HG03060 (cell line): ENCODE data around the gene PDE6G.

Experiments
- ATAC-seq: cut with Tn5 transposase; IDR thresholded peaks from one replicate; pipeline ENCODE4 v1.9.1; 2021; ENCODE audit warnings: low read depth, moderate number of reproducible peaks; ENCODE audit not compliant: unreplicated experiment

Gene PDE6G

DNA sequence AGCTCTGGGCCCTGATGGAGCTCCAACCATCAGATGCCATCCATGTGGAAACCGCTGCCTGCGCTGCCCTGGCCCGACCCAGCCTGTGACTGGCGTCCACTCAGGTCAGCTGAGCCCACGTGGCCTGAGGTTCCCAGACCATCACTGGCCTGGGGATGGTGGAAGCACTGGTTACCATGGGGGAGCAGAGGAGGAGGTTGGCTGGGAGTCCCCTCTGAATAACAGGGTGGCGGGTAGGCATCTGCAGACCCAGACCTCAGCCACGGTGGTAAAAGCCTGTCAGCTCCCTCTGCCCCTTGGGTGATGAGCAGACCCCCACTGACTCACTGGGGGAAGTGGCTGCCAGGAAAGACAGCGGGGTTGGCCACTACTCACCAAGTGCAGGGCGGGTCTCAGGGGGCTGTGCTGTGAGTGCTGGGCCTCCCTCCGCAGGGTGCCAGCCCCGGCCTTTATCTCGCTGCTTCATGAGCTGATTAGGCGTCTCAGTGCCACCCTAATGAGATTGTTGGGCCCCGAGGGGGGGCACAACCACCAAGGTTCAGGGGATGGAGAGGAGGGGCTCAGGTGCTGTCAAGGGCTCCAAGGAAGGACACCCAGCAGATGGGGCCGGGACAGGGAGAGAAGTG lies at the start of gene PDE6G:
Gene PDE6G, minus strand, starts transcription at position 425 of the 626 bp plus-strand sequence. CDS start 3,237 bp downstream, outside the sequence.
- no peak for ATAC-seq

DNA sequence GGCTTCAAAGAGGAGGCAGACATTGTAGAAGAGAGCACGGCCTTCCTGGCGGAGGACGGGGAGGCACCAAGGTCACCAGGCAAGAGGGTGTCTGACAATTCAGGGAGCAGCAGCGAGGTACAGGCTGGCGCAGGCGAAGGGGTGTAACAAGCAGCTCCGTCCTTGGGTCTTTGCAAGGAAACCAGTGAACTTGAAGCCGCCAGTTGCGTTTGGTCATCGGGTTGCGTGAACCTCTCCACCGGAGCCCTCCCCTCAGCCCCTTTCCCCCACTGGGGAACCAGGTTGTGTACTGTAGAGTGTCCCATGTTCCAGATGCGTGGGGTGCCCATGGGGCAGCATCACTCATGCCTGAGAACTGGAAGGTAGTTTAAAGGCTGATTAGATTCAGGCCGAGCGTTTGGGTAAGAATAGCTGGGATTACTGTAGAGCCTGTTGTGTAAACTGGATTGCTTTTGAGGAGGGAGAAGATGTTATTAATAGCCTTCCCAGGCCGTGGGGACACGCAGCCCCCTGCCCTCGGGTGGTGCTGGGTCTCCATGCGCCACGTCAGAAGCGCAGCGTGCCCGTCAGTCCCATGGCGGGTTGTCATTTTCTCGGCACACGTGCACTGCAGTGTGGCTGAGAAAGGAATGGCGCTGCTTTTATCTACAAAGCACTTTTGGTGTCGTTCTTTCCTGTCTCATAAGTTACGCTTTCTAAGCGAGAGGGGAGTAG lies 49.3 kb upstream of the PDE6G start:
- ATAC-seq = no peak

GRCh38 chr17:81703747-81704654 lies 47.7 kb upstream of the PDE6G start:
- ATAC-seq = no peak

- no peak for ATAC-seq
Observed at GRCh38 chr17:81702934-81703746, 46.8 kb upstream of the PDE6G start, which contains the start of gene MRPL12. MRPL12 (plus strand) TSS chr17:81703367; CDS start chr17:81703502, 135 bp downstream.

DNA sequence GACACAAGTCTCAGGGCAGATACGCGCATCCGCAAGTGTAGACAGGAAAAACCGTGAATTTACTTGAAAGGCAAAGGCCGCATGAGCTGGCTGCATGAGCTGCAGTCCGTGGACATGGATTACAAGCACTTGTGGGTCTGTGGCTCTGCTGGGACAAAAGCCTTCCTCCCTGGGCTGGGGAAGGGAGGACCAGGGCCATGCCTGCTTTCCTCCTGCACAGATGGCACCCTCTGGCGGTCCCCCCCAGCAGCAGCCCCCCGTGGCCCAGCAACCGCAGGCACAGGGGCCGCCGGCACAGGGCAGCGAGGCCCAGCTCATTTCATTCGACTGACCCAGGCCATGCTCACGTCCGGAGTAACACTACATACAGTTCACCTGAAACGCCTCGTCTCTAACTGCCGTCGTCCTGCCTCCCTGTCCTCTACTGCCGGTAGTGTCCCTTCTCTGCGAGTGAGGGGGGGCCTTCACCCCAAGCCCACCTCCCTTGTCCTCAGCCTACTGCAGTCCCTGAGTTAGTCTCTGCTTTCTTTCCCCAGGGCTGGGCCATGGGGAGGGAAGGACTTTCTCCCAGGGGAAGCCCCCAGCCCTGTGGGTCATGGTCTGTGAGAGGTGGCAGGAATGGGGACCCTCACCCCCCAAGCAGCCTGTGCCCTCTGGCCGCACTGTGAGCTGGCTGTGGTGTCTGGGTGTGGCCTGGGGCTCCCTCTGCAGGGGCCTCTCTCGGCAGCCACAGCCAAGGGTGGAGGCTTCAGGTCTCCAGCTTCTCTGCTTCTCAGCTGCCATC lies 45.1 kb upstream of the PDE6G start:
- no peak for ATAC-seq

DNA sequence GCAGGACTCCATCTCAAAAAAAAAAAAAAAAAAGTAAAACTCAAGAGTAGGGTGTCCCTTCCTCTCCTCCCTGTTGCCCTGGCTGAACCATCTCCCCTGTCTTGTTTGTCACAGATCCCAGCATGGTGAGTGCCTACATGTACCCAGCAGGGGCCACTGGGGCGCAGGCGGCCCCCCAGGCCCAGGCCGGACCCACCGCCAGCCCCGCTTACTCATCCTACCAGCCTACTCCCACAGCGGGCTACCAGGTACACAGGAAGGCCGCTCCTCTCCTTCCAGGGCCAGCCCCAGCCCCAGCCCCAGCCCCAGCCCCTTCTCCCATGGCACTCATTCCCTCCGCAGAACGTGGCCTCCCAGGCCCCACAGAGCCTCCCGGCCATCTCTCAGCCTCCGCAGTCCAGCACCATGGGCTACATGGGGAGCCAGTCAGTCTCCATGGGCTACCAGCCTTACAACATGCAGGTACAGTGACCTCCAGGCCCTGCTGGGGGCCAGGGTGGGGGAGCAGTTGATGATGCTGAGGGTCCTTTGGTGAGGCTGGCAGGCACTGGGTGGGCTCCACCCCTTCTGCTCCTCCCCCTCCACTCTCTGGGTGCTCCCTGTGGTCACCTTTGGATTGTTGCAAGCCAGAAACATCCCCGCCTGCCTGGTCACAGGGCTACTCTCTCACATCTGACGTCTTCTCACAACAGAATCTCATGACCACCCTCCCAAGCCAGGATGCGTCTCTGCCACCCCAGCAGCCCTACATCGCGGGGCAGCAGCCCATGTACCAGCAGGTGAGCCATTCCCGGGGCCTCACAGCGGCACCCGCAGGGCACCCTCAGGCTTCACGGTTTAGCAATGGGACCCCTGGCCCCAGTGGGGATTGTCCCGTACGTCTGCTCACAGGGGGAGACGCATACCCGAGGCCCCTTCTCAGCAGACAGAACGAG lies 44.3 kb upstream of the PDE6G start:
- ATAC-seq = no peak

- no peak for ATAC-seq
Observed at GRCh38 chr17:81697261-81698044, 41.1 kb upstream of the PDE6G start.

DNA sequence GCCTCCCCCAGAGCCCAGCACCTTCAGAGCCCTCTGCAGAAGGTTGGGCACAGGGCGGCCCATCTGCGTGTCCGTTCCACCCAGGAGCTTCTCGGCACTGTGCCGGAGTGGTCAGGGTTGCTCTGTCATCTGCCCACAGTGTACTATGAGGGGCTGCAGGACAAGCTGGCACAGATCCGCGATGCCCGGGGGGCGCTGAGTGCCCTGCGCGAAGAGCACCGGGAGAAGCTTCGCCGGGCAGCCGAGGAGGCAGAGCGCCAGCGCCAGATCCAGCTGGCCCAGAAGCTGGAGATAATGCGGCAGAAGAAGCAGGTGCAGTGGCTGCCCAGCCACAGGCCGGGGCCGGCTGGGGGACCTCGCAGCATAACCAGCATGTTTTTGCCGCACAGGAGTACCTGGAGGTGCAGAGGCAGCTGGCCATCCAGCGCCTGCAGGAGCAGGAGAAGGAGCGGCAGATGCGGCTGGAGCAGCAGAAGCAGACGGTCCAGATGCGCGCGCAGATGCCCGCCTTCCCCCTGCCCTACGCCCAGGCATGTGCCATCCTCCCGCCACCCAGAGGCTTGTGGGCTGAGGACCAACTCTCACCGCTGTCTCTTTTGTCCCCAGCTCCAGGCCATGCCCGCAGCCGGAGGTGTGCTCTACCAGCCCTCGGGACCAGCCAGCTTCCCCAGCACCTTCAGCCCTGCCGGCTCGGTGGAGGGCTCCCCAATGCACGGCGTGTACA lies 40.0 kb upstream of the PDE6G start:
- no peak for ATAC-seq

DNA sequence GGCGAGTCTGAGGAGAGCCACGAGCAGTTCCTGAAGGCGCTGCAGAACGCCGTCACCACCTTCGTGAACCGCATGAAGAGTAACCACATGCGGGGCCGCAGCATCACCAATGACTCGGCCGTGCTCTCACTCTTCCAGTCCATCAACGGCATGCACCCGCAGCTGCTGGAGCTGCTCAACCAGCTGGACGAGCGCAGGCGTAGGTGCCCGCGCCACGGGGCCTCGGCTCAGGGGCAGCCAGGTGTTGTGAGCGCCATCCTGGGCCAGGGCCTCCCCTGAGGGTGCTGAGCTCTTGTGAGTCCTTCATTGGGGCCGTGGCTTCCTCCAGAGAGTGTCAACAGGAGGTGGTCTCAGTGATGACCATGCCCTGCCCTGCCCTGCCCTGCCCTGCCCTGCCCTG lies 39.5 kb upstream of the PDE6G start:
- ATAC-seq = no peak

DNA sequence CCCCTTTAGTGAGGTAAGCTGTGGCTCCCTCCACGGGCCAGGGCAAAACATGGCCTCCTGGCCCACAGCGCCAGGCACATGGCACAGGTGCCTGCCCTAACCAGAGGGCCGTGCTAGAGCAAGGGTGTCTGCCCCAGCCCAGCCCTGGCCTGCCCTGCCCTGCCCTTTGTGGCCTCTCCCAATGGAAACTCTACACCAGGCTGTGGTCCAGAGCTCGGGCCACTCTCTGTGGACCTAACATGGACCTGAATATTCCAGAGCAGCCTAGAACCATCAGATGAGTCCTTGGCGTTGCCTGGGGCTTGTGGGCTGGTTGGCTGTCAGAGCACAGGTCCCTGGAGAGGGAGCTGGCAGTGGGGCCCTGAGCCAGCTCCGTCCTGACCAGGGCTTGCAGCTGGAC lies 38.9 kb upstream of the PDE6G start:
- ATAC-seq = no peak

DNA sequence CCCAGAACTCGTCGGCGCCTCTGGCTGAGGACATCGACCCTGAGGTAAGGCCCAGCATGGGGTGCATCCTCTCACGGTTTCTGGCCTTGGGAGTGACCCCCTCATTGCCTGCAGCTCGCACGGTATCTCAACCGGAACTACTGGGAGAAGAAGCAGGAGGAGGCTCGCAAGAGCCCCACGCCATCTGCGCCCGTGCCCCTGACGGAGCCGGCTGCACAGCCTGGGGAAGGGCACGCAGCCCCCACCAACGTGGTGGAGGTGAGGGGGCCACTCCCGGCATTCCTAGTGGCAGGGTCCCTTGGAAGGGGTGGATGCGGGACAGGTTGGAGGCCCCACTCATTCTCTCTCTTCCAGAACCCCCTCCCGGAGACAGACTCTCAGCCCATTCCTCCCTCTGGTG lies 38.5 kb upstream of the PDE6G start:
- no peak for ATAC-seq

GRCh38 chr17:81693509-81694210 lies 37.3 kb upstream of the PDE6G start:
- no peak for ATAC-seq

- no peak for ATAC-seq
Observed at GRCh38 chr17:81691608-81692007, 35.3 kb upstream of the PDE6G start.

DNA sequence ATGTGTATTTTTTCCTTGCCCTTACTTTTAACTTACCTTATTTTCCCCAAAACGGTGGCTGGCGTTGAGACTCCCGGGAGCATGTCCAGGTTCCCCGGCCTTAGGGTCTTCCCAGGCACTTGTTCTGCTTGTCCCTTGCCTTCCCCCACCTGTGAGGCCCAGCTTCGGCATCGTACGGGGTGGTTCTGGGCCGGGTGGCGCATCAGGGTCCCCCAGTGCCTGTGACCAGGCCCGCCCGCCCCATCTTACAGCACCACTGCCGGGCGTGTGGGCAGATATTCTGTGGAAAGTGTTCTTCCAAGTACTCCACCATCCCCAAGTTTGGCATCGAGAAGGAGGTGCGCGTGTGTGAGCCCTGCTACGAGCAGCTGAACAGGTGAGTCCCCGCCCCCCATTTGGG lies 34.9 kb upstream of the PDE6G start:
- no peak for ATAC-seq

DNA sequence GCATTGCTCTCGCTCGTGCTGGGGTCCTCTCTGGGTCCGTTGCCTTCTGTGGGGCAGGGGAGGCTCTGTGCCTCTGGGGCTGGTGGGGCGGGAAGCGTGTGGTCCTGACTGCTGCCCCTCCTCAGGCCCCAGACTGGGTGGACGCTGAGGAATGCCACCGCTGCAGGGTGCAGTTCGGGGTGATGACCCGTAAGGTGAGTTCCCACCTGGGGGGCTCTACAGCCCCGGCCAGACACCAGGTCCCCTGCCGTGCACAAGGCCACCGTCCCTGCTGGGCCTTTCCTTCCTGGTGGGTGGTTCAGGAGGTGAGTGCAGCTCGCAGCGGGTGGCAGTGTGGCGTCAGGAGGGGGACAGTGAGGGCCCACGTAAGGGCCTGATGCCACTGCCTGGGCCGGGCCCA lies 34.2 kb upstream of the PDE6G start:
- ATAC-seq = no peak

DNA sequence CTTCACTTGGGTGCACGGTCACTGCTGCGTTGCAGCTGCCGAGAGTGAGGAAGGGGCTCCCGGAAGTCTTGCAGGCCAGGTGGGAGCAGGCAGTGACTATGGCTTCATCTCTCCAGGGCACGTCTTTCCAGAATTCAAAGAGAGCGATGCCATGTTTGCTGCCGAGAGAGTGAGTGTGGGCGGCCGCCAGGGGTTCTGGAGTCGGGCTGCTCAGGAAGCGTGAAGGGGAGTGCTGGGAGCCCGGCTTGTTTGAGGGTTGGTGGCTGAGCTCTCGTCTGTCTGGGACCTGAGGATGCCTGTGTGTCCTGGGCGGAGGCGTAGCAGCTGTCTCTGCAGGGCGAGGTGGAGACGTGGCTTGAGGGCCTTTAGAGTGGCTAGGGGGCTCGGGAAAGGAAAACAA lies 33.7 kb upstream of the PDE6G start:
- no peak for ATAC-seq

DNA sequence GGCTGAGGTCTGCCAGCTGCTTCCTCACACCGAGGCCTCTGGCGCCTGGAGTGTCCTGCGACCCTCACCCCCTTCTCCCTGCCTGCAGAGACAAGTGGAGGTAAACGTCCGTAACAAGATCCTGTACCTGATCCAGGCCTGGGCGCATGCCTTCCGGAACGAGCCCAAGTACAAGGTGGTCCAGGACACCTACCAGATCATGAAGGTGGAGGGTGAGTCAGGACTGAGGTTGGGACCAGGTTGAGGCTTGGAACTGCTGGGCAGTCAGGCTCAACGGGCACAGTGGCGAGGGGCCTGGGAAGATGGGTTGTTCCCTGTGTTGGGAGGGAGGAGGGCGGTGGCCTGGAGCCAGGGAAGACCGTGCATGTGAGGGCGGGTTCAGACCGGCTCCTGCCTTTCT lies 32.3 kb upstream of the PDE6G start:
- no peak for ATAC-seq
